ENCODE data around the gene NPAT.

- no peak for TF ChIP-seq POLR2AphosphoS5 (IDR thresholded peaks at IDR 0.05)
- TF ChIP-seq, protein P1, sequence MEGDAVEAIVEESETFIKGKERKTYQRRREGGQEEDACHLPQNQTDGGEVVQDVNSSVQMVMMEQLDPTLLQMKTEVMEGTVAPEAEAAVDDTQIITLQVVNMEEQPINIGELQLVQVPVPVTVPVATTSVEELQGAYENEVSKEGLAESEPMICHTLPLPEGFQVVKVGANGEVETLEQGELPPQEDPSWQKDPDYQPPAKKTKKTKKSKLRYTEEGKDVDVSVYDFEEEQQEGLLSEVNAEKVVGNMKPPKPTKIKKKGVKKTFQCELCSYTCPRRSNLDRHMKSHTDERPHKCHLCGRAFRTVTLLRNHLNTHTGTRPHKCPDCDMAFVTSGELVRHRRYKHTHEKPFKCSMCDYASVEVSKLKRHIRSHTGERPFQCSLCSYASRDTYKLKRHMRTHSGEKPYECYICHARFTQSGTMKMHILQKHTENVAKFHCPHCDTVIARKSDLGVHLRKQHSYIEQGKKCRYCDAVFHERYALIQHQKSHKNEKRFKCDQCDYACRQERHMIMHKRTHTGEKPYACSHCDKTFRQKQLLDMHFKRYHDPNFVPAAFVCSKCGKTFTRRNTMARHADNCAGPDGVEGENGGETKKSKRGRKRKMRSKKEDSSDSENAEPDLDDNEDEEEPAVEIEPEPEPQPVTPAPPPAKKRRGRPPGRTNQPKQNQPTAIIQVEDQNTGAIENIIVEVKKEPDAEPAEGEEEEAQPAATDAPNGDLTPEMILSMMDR (IDR thresholded peaks at IDR 0.05 in 8 of 11, conservative IDR thresholded peaks at IDR 0.05 in 3 of 11), result no peak
These were observed 67.8 kb downstream of the NPAT start for GRCh38 chr11:108154591-108154990.
